Upper lobe of right lung (tissue), 1 donor: ENCODE measurements around the gene ERVK3-1. TPM values are rescaled to one million over a fixed set of nuclear protein-coding genes. Genes with fewer than 3 reads are reported as not detected.

Source experiments
- ATAC-seq: fragments of 200-7000 bp; cut with Tn5 transposase; one replicate; pipeline ENCODE4 v1.9.1; 2020; ENCODE audit warnings: mild to moderate bottlenecking, moderate library complexity
- DNase-seq: peaks from one replicate; pipeline ENCODE4 v3.0.0-alpha.2; 2020
- H3K27ac ChIP-seq: fragments of 200-600 bp; one replicate; pipeline ENCODE4 v1.8.0; 2022
- H3K27me3 ChIP-seq: fragments of 200-600 bp; one replicate; pipeline ENCODE4 v1.8.0; 2022; ENCODE audit warnings: mild to moderate bottlenecking
- H3K36me3 ChIP-seq: fragments of 200-600 bp; one replicate; pipeline ENCODE4 v1.8.0; 2022
- H3K4me1 ChIP-seq: fragments of 200-600 bp; one replicate; pipeline ENCODE4 v1.8.0; 2022
- H3K4me3 ChIP-seq: fragments of 200-600 bp; one replicate; pipeline ENCODE4 v1.8.0; 2022; ENCODE audit warnings: mild to moderate bottlenecking
- H3K9me3 ChIP-seq: fragments of 200-600 bp; one replicate; pipeline ENCODE4 v1.8.0; 2022
- CTCF ChIP-seq: fragments of 200-600 bp; IDR thresholded peaks from one replicate; pipeline ENCODE4 v1.8.0; 2022; ENCODE audit warnings: antibody characterized with exemption
- intact Hi-C: fragments of 100-400 bp; cut with DNase I; formaldehyde crosslinking; loops from one replicate; pipeline ENCODE4 v1.11.0; 2022
- total RNA-seq: library from RNA; stranded (reverse); fragmentation: NEBNext Ultra II Directional; extraction: Animal tissue kit (Norgen Biotek cat#: 25700); gene quantifications from one replicate; pipeline ENCODE4 v1.2.1, GENCODE V29; 2021
- donor health status: DM: no; HTN: yes; CAD: no; lungs with severe emphysema.

Gene ERVK3-1
- total RNA-seq, 1 donor from 2014 or later: 34.8 TPM

- intact Hi-C loops: no loop called here
- Histone ChIP-seq H3K9me3 (no peaks in the 10 kb centered on the region), H3K27ac (no peak overlapping the region), H3K27me3 (peaks cover 14% of the 10 kb centered on the region), H3K4me1 (peaks cover 7% of the 10 kb centered on the region), H3K4me3 (no peak overlapping the region), H3K36me3 (no peaks in the 10 kb centered on the region)
- TF ChIP-seq CTCF: no peak
- ATAC-seq (no peak), DNase-seq (no peak)
Observed at GRCh38 chr19:58351558-58351878, 46.3 kb downstream of the ERVK3-1 start.

GRCh38 chr19:58351990-58352755 lies 47.0 kb downstream of the ERVK3-1 start:
- H3K9me3 ChIP-seq: no peaks in the 10 kb centered on the region
- H3K36me3 ChIP-seq: no peaks in the 10 kb centered on the region
- intact Hi-C loops: no loop called here
- ATAC-seq (no peak), DNase-seq (no peak)
- peaks cover 16% of the 10 kb centered on the region for H3K27me3 ChIP-seq
- no peak overlapping the region for H3K27ac ChIP-seq
- H3K4me3 ChIP-seq: no peak overlapping the region
- no peak for TF ChIP-seq CTCF
- peaks cover 5% of the 10 kb centered on the region for H3K4me1 ChIP-seq

GRCh38 chr19:58352760-58353671 lies 47.8 kb downstream of the ERVK3-1 start, which contains the start of gene A1BG:
TSS of gene A1BG (minus strand) at chr19:58353492. CDS start at chr19:58353437, 55 bp downstream.
- ATAC-seq: no peak
- intact Hi-C loops: no loop called here
- TF ChIP-seq CTCF: no peak

GRCh38 chr19:58353717-58354477 lies 48.7 kb downstream of the ERVK3-1 start:
- intact Hi-C loops: no loop called here
- no peak for TF ChIP-seq CTCF
- Histone ChIP-seq H3K4me1 (peaks cover 5% of the 10 kb centered on the region), H3K27ac (no peak overlapping the region), H3K9me3 (no peaks in the 10 kb centered on the region), H3K27me3 (peaks cover 13% of the 10 kb centered on the region), H3K4me3 (no peak overlapping the region), H3K36me3 (no peaks in the 10 kb centered on the region)
- DNase-seq (no peak), ATAC-seq (no peak)

More at GRCh38 chr19:58352760-58353671, 47.8 kb downstream of the ERVK3-1 start, which contains the start of gene A1BG:
- no peaks in the 10 kb centered on the region for H3K36me3 ChIP-seq
- peaks cover 18% of the 10 kb centered on the region for H3K27me3 ChIP-seq
- H3K4me1 ChIP-seq: peaks cover 5% of the 10 kb centered on the region
- no peak within 1 kb of the TSS for H3K27ac ChIP-seq
- H3K4me3 ChIP-seq: no peak within 1 kb of the TSS
- no peak for DNase-seq
- no peaks in the 10 kb centered on the region for H3K9me3 ChIP-seq

- Histone ChIP-seq H3K27ac (no peak overlapping the region), H3K4me3 (no peak overlapping the region), H3K27me3 (peaks cover 13% of the 10 kb centered on the region), H3K4me1 (peaks cover 5% of the 10 kb centered on the region), H3K36me3 (no peaks in the 10 kb centered on the region), H3K9me3 (no peaks in the 10 kb centered on the region)
- no peak for DNase-seq
- intact Hi-C loops: no loop called here
- no peak for ATAC-seq
- TF ChIP-seq CTCF: no peak
Observed at GRCh38 chr19:58354478-58355030, 49.4 kb downstream of the ERVK3-1 start.
